GM19239 (cell line): ENCODE data around the gene AKR1B15.
"Not testable (repeated sequence)": the region's sequence is repeated elsewhere in the genome, so short reads cannot be mapped to it uniquely, and the experiment has no call there.

Experiments
- DNase-seq: peaks from one replicate; pipeline ENCODE4 v3.0.0; 2011; ENCODE audit warnings: low spot score; ENCODE audit not compliant: insufficient read length
- FAIRE-seq: peaks from 2 replicates; lab custom pipeline; 2011; peaks lifted over from hg19 to GRCh38; lab: Jason Lieb, UNC

Gene AKR1B15

DNA sequence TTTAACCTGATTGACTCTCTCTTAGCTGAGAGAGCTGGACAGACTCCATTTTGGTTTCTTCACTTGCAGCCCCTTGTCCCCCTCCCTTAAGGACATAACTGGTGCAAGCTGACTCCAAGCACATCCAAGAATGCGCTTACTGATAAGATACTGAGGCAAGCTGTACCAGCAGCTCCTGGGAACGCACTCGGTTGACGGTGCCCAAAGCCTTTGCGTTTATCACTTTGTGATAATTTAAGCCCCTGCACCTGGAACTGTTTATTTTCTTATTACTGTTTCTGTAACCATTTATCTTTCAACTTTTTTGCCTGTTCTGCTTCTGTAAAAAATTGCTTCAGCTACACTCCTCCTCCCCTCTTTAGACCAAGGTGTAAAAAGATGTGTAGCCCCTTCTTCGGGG lies 8.5 kb downstream of the AKR1B15 start:
- DNase-seq, result no peak
- FAIRE-seq, result no peak

- FAIRE-seq (no peak), DNase-seq (no peak)
Measured at GRCh38 chr7:134558370-134558769, 9.5 kb downstream of the AKR1B15 start.

GRCh38 chr7:134561616-134562015 lies 12.7 kb downstream of the AKR1B15 start:
- FAIRE-seq, result not testable (repeated sequence)

DNA sequence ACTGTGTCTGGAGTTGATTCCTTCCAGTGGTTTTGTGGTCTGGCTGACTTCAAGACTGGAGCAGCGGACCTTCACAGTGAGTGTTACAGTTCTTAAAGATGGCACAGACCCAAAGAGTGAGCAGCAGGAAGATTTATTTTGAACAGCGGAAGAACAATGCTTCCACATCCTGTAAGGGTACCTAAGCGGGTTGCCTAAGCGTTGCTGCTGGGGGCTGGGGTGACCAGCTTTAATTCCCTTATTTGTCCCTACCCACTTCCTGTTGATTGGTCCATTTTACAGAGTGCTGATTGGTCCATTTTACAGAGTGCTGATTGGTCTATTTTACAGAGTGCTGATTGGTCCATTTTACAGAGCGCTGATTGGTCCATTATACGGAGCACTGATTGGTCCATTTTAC lies 13.2 kb downstream of the AKR1B15 start:
- DNase-seq (no peak), FAIRE-seq (no peak)

More at GRCh38 chr7:134561616-134562015, 12.7 kb downstream of the AKR1B15 start:
- DNase-seq, result not testable (repeated sequence)

- not testable (repeated sequence) for DNase-seq, FAIRE-seq
Measured at GRCh38 chr7:134563398-134563749, 14.5 kb downstream of the AKR1B15 start.

DNA sequence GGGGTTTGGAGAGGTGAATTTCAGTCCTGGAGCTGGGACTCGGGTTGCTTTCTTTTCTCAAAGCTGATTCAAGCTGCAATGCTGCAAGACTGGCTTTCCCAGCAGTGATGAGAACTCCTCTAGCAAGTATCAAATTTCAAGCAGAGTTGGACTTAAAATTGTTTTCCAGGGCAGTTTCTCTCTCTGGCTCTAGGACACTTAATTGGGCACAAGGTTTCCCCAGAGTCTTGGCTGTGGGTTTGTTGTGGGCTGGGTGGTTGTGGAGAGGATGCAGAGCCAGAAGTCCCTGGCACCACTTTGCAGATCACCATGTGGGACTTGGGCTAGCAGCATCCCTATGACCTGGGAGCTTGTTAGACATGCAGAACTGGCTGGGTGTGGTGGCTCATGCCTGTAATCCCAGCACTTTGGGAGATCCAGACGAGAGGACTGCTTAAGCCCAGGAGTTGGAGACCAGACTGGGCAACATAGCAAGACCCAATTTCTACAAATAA lies 16.8 kb downstream of the AKR1B15 start:
- FAIRE-seq, result no peak

GRCh38 chr7:134567368-134567767 lies 18.5 kb downstream of the AKR1B15 start:
- DNase-seq (no peak), FAIRE-seq (no peak)

More for the DNA sequence above, 16.8 kb downstream of the AKR1B15 start:
- DNase-seq, result no peak

DNA sequence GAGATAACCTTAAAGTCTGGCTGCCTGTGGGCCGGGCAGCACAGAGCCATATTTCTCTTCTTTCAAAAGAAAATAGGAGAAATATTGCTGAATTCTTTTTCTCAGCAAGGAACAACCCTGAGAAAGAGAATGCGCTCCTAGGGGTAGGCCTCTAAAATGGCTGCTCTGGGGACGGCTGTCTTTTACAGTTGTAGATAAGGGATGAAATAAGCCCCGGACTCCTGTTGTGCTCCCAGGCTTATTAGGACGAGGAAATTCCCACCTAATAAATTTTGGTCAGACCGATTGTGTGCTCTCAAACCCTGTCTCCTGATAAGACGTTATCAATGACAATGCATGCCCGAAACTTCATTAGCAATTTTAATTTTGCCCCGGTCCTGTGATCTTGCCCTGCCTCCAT lies 21.1 kb downstream of the AKR1B15 start:
- not testable (repeated sequence) for DNase-seq, FAIRE-seq

- no peak for DNase-seq
- FAIRE-seq, result no peak
Measured at GRCh38 chr7:134571101-134571500, 22.2 kb downstream of the AKR1B15 start.

DNA sequence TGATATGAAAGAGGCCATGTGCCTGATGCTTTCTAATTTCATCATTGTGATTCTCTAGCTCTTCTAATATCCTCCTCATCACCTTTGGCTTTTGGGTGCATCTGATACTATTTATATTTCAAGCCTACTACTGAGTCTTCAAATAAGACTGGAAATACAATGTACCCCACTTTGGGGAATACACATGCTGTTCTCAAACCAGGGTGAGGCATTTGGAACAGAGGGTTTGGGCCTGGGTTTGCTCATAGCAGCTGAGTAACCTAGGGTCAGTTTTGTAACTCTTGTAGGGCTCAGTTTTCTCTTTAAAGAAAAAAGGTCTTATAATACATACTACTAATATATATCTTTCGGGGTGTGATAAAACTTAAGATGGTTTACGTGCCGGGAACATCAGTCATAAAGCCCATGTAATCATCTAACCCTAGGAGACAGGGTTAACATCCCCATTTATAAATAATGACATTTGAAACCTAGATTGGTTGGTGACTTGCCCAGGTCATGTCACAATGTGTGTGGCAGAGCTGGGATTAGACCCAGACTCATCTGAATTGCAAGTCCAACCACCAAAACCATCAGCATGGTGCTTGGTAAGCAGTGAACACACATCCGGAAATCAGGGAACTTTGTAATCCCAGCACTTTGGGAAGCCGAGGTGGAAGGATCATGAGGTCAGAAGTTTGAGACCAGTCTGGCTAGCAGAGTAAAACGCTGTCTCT lies 23.0 kb downstream of the AKR1B15 start:
- DNase-seq, result no peak
- FAIRE-seq, result no peak

DNA sequence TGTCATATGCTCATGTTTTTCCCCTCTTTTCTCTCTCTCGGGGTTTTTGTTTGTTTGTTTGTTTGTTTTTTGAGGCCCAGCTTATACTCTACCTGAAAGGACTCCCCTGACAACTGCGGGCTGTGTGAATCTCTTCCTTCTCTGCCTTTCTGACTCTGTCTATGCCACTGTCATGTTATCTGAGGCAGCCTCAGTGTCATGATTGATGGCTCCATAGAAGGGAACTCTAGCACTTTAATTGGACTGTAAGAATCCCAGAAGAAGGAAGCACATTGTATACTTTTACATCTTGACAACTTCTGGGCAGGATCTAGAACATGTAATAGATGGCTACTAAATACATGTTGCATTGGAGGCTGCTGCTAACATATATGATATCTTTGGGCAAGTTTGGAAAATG lies 25.4 kb downstream of the AKR1B15 start:
- no peak for DNase-seq
- FAIRE-seq, result no peak

DNA sequence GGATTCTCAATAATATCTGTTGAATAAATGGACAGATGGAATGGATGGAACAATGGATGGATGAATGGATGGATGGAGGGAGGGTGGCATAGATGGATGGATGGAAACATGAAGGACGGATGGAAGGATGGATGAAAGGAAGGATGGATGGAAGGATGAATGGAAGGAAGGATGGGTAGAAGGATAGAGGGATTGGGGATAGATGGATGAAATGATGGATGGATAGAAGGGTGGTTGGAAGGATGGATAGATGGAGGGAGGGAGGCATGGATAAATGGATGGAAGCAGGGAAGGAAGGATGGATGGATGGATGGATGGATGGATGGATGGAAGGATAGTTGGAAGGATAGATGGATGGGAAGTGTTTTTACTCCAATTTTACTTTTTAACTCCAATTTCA lies 35.4 kb downstream of the AKR1B15 start:
- FAIRE-seq, result no peak
- no peak for DNase-seq

DNA sequence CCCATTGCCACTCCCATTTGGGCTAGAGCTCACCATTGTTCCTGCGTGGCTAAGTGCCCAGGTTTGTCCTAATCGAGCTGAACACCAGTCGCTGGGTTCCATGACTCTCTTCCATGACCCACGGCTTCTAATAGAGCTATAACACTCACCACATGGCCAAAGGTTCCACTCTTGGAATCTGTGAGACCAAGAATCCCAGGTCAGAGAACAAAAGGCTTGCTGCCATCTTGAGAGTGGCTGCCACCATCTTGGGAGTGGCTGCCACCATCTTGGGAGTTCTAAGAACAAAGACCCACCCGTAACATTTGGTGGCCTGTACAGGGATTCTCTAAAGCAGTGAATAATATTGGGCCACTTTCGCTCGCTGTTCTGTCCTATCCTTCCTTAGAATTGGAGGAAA lies 37.0 kb downstream of the AKR1B15 start:
- FAIRE-seq (no peak), DNase-seq (no peak)

DNA sequence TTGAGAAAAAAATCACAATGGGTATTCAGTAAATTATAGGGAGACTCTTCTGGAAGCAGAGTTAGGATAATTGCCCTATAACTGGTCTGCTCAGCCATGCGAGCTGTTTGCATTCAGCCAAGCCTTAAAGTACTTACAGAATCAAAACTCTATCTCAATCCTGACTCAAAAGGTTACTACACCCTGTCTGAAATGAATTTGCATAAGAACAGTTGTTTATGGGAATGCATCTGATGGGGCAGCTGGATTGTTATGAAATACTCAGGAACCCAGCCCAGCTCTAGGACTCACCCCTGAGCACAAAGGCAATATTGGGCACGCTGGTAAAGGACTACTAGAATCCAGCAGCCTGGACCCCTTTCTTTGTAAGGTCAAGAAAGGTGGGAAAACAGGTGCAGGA lies 38.8 kb downstream of the AKR1B15 start:
- DNase-seq (no peak), FAIRE-seq (no peak)

GRCh38 chr7:134589491-134589941 lies 40.6 kb downstream of the AKR1B15 start:
- DNase-seq (no peak), FAIRE-seq (no peak)

GRCh38 chr7:134593530-134594392 lies 44.9 kb downstream of the AKR1B15 start:
- DNase-seq, result no peak
- no peak for FAIRE-seq

GRCh38 chr7:134594877-134595276 lies 46.0 kb downstream of the AKR1B15 start:
- FAIRE-seq, result no peak
- no peak for DNase-seq

- no peak for DNase-seq
- FAIRE-seq, result no peak
Measured at GRCh38 chr7:134599371-134599770, 50.5 kb downstream of the AKR1B15 start.

DNA sequence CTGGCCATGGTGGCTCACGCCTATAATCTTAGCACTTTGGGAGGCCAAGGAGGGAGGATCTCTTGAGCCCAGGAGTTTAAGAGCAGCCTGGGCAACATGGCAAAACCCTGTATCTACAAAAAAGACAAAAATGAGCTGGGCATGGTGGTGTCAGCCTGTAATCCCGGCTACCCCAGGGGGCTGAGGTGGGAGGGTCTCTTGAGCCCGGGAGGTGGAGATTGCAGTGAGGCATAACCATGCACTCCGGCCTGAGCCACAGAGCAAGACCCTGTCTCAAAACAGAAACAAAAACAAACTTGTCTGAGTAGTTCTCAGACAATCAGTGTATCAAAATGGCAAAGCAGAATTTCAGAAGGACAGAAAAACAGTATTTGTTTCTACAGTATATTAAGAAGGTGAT lies 52.5 kb downstream of the AKR1B15 start:
- no peak for FAIRE-seq
- DNase-seq, result no peak

DNA sequence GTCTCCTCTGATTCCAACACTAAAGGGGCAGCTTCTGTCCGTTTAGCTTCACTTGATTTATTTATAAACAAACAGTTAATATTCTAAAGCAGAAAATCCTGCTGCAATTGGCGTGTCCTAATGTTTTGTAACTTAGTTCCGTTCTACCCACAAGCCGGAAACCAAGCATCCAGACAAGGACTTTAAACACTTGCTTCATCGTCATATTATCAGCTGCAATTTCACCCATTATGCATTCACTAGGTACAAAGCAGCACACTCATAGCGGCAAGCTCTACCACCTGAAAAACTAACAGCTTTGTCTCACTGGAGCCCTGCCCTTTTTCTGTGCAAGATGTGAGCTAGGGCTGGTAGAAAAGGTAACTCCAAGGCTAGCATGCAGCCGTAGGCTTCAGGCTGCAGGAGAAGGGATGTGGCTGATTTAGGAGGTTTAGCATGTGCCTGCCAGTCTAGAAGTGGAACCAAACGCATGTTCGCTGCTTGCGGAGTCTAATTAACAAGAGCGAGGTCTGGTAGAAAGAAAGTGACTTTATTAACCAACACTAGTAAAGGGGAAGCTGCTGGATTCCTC lies 54.1 kb downstream of the AKR1B15 start:
- no peak for FAIRE-seq

More for the DNA sequence above, 54.1 kb downstream of the AKR1B15 start:
- DNase-seq, result no peak
